HepG2 (cell line): ENCODE measurements around the gene MT1M. TPM values are rescaled to one million over a fixed set of nuclear protein-coding genes. Genes with fewer than 3 reads are reported as not detected.

Experiments
- AGO2 ChIP-seq: fragments of 200-400 bp; formaldehyde crosslinking; optimal IDR thresholded peaks from 2 replicates; pipeline ENCODE3; 2017; ENCODE audit warnings: mild to moderate bottlenecking, low read depth, low read length, moderate library complexity
- ARNT2 ChIP-seq: sonication (generic); formaldehyde crosslinking; IDR thresholded peaks from 2 replicates; pipeline ENCODE4 v1.8.0; 2022; ENCODE audit warnings: mild to moderate bottlenecking, low read depth, missing genetic modification reagents, moderate library complexity
- DBP ChIP-seq: sonication (generic); formaldehyde crosslinking; IDR thresholded peaks from 2 replicates; pipeline ENCODE4 v1.4.0; 2020; ENCODE audit warnings: missing genetic modification reagents; ENCODE audit errors: not compliant biosample characterization
- ISL2 ChIP-seq: sonication (generic); formaldehyde crosslinking; IDR thresholded peaks from 2 replicates; pipeline ENCODE4 v1.5.0; 2020; ENCODE audit warnings: missing genetic modification reagents
- MAFG ChIP-seq: sonication (generic); formaldehyde crosslinking; IDR thresholded peaks from 2 replicates; pipeline ENCODE4 v1.5.1; 2020; ENCODE audit warnings: mild to moderate bottlenecking, missing genetic modification reagents
- NFKBIZ ChIP-seq: IDR thresholded peaks from 2 replicates; pipeline ENCODE4 v1.6.1; 2018; ENCODE audit warnings: missing genetic modification reagents, missing compliant biosample characterization
- RXRA ChIP-seq: sonication (generic); formaldehyde crosslinking; IDR thresholded peaks from 2 replicates; pipeline ENCODE4 v1.5.1; 2020; ENCODE audit warnings: missing genetic modification reagents
- SIX4 ChIP-seq: sonication (generic); formaldehyde crosslinking; IDR thresholded peaks from 2 replicates; pipeline ENCODE4 v1.4.0; 2020; ENCODE audit warnings: missing genetic modification reagents
- SOX13 ChIP-seq, 3 experiments: fragments of 450-650 bp in 1 of 3; sonication (generic) in 1 of 3; formaldehyde crosslinking in 1 of 3; IDR thresholded peaks in 2 of 3; conservative IDR thresholded peaks in 1 of 3; 2 replicates each; pipeline versions ENCODE4 v1.5.0 to v1.6.1; 2016 to 2020; ENCODE audit warnings: antibody characterized with exemption in 1 of 3, mild to moderate bottlenecking in 1 of 3, missing compliant biosample characterization in 1 of 3, missing genetic modification reagents in 1 of 3, moderate library complexity in 1 of 3
- TCF12 ChIP-seq, 2 experiments: fragments of 450-650 bp in 1 of 2; sonication (generic) in 1 of 2; formaldehyde crosslinking in 1 of 2; IDR thresholded peaks; 2 replicates each; pipeline versions ENCODE4 v1.6.1 to v1.8.0; 2017 to 2022; ENCODE audit warnings: antibody characterized with exemption in 1 of 2, mild to moderate bottlenecking in 1 of 2, missing genetic modification reagents in 1 of 2, moderate library complexity in 1 of 2
- TMF1 ChIP-seq: sonication (generic); formaldehyde crosslinking; IDR thresholded peaks from 2 replicates; pipeline ENCODE4 v1.8.1; 2022; ENCODE audit warnings: low read depth, missing genetic modification reagents
- ZFX ChIP-seq: sonication (generic); formaldehyde crosslinking; IDR thresholded peaks from 2 replicates; pipeline ENCODE4 v1.4.0; 2020; ENCODE audit warnings: mild to moderate bottlenecking, low read depth, missing genetic modification reagents, moderate library complexity
- ZNF776 ChIP-seq: sonication (generic); formaldehyde crosslinking; IDR thresholded peaks from 2 replicates; pipeline ENCODE4 v1.4.0; 2020; ENCODE audit warnings: mild to moderate bottlenecking, missing genetic modification reagents
- polyA plus RNA-seq, 8 experiments: library from polyadenylated mRNA; depleted of rRNA in 3 of 8; stranded (reverse) in 7 of 8; unstranded in 1 of 8; fragments of >200 nt; fragmentation: Illumina TruSeq in 4 of 8; extraction: Trizol in 4 of 8; gene quantifications; 2 replicates each; pipeline versions ENCODE4 v1.2.1 to v1.2.3, GENCODE V29; 2011 to 2016; ENCODE audit warnings: low read depth in 4 of 8, missing spikeins in 1 of 8, mixed read lengths in 1 of 8; ENCODE audit not compliant: insufficient read depth in 1 of 8
- total RNA-seq, 5 experiments: library from RNA; depleted of rRNA; stranded (reverse); fragments of >200 nt; fragmentation: Illumina TruSeq; extraction: Trizol; gene quantifications; 2 replicates each; pipeline ENCODE4 v1.2.3, GENCODE V29; 2016; ENCODE audit warnings: low read depth in 1 of 5
- TF ChIP-seq, protein P1 (sequence below): sonication (generic); formaldehyde crosslinking; IDR thresholded peaks from 2 replicates; pipeline ENCODE4 v1.4.0; 2020; ENCODE audit warnings: missing genetic modification reagents
- TF ChIP-seq, protein P2 (sequence below): sonication (generic); formaldehyde crosslinking; IDR thresholded peaks from 2 replicates; pipeline ENCODE4 v1.5.1; 2020; ENCODE audit warnings: mild to moderate bottlenecking, missing genetic modification reagents, borderline replicate concordance

Gene MT1M
- total and polyA plus RNA-seq, 2 of the 13 experiments (the other 11 are each of a cell fraction or from before 2014, with no cell fraction given) = 4.6 TPM; not detected in 1

DNA sequence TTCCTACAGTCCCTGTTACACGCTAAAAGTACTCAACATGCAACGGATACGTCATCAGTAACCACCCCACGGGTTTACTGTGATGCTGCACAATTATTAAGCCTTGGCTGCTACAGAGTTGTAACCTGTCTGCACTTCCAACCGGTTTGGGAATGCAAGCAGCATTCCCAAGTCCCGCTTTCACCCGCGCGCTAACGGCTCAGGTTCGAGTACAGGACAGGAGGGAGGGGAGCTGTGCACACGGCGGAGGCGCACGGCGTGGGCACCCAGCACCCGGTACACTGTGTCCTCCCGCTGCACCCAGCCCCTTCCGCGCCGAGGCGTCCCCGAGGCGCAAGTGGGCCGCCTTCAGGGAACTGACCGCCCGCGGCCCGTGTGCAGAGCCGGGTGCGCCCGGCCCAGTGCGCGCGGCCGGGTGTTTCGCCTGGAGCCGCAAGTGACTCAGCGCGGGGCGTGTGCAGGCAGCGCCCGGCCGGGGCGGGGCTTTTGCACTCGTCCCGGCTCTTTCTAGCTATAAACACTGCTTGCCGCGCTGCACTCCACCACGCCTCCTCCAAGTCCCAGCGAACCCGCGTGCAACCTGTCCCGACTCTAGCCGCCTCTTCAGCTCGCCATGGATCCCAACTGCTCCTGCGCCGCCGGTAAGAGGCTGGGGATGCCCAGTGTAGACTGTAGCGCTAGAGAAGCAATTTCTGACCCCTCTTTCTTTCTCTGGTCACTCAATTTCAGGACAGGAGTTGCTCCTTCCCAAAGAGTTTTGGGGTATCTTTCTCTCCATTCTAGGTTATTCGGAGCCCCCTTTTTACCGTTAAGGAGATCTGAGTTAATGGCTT, 24.2 kb upstream of the MT1M start, which contains the start of gene MT2A (continued):
- TF ChIP-seq, protein P1, sequence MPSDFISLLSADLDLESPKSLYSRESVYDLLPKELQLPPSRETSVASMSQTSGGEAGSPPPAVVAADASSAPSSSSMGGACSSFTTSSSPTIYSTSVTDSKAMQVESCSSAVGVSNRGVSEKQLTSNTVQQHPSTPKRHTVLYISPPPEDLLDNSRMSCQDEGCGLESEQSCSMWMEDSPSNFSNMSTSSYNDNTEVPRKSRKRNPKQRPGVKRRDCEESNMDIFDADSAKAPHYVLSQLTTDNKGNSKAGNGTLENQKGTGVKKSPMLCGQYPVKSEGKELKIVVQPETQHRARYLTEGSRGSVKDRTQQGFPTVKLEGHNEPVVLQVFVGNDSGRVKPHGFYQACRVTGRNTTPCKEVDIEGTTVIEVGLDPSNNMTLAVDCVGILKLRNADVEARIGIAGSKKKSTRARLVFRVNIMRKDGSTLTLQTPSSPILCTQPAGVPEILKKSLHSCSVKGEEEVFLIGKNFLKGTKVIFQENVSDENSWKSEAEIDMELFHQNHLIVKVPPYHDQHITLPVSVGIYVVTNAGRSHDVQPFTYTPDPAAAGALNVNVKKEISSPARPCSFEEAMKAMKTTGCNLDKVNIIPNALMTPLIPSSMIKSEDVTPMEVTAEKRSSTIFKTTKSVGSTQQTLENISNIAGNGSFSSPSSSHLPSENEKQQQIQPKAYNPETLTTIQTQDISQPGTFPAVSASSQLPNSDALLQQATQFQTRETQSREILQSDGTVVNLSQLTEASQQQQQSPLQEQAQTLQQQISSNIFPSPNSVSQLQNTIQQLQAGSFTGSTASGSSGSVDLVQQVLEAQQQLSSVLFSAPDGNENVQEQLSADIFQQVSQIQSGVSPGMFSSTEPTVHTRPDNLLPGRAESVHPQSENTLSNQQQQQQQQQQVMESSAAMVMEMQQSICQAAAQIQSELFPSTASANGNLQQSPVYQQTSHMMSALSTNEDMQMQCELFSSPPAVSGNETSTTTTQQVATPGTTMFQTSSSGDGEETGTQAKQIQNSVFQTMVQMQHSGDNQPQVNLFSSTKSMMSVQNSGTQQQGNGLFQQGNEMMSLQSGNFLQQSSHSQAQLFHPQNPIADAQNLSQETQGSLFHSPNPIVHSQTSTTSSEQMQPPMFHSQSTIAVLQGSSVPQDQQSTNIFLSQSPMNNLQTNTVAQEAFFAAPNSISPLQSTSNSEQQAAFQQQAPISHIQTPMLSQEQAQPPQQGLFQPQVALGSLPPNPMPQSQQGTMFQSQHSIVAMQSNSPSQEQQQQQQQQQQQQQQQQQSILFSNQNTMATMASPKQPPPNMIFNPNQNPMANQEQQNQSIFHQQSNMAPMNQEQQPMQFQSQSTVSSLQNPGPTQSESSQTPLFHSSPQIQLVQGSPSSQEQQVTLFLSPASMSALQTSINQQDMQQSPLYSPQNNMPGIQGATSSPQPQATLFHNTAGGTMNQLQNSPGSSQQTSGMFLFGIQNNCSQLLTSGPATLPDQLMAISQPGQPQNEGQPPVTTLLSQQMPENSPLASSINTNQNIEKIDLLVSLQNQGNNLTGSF = peak; percentile 81; the same call in 1 of the 2 replicates
- peak; percentile 64; the same call in 1 of the 2 replicates for TF ChIP-seq TMF1
- TF ChIP-seq SOX13 (IDR thresholded peaks at IDR 0.05) = peak; percentile 1; the same call in 1 of the 2 replicates
- peak in 1 of 2 experiments; percentile 62; a peak in 1 of 4 replicates for TF ChIP-seq SOX13 (CRISPR knock-in tag; conservative IDR thresholded peaks at IDR 0.05 in 1 of 2, IDR thresholded peaks at IDR 0.05 in 1 of 2)
- no peak; the same call in 1 of the 2 replicates for TF ChIP-seq RXRA
- TF ChIP-seq ZNF776 (CRISPR knock-in tag) = peak; percentile 62; the same call in 1 of the 2 replicates
- TF ChIP-seq ARNT2 = peak; percentile 60
- peak; percentile 80; the same call in 1 of the 2 replicates for TF ChIP-seq ZFX (CRISPR knock-in tag)
- no peak; the same call in 1 of the 2 replicates for TF ChIP-seq NFKBIZ (CRISPR knock-in tag)
- no peak for TF ChIP-seq SIX4 (CRISPR knock-in tag)
- TF ChIP-seq, protein P2, sequence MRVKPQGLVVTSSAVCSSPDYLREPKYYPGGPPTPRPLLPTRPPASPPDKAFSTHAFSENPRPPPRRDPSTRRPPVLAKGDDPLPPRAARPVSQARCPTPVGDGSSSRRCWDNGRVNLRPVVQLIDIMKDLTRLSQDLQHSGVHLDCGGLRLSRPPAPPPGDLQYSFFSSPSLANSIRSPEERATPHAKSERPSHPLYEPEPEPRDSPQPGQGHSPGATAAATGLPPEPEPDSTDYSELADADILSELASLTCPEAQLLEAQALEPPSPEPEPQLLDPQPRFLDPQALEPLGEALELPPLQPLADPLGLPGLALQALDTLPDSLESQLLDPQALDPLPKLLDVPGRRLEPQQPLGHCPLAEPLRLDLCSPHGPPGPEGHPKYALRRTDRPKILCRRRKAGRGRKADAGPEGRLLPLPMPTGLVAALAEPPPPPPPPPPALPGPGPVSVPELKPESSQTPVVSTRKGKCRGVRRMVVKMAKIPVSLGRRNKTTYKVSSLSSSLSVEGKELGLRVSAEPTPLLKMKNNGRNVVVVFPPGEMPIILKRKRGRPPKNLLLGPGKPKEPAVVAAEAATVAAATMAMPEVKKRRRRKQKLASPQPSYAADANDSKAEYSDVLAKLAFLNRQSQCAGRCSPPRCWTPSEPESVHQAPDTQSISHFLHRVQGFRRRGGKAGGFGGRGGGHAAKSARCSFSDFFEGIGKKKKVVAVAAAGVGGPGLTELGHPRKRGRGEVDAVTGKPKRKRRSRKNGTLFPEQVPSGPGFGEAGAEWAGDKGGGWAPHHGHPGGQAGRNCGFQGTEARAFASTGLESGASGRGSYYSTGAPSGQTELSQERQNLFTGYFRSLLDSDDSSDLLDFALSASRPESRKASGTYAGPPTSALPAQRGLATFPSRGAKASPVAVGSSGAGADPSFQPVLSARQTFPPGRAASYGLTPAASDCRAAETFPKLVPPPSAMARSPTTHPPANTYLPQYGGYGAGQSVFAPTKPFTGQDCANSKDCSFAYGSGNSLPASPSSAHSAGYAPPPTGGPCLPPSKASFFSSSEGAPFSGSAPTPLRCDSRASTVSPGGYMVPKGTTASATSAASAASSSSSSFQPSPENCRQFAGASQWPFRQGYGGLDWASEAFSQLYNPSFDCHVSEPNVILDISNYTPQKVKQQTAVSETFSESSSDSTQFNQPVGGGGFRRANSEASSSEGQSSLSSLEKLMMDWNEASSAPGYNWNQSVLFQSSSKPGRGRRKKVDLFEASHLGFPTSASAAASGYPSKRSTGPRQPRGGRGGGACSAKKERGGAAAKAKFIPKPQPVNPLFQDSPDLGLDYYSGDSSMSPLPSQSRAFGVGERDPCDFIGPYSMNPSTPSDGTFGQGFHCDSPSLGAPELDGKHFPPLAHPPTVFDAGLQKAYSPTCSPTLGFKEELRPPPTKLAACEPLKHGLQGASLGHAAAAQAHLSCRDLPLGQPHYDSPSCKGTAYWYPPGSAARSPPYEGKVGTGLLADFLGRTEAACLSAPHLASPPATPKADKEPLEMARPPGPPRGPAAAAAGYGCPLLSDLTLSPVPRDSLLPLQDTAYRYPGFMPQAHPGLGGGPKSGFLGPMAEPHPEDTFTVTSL (CRISPR knock-in tag) = peak; percentile 48; the same call in 1 of the 2 replicates
- TF ChIP-seq TCF12 (IDR thresholded peaks at IDR 0.05) = no peak
- peak; percentile 90; the same call in 1 of the 2 replicates for TF ChIP-seq TCF12 (CRISPR knock-in tag; IDR thresholded peaks at IDR 0.05)
- peak; percentile 76 for TF ChIP-seq AGO2
- TF ChIP-seq MAFG = peak; percentile 65; the same call in 1 of the 2 replicates
- peak; percentile 77 for TF ChIP-seq ISL2 (CRISPR knock-in tag)
- peak; percentile 70 for TF ChIP-seq DBP
